GM12878 (cell line): ENCODE measurements around the gene KISS1. TPM values are rescaled to one million over a fixed set of nuclear protein-coding genes. Genes with fewer than 3 reads are reported as not detected.

Experiments
- ATAC-seq: fragments of 200-7000 bp; cut with Tn5 transposase; 3 replicates; pipeline ENCODE4 v1.9.1; 2020; ENCODE audit warnings: mild to moderate bottlenecking, moderate library complexity
- BruUV-seq: library from RNA; stranded (reverse); fragments of 400-500 nt; replicated peaks from 2 replicates; lab custom pipeline; 2021; lab: Mats Ljungman, UMichigan
- CTCF ChIA-PET: fragments of 300-600 bp; sonication (Branson Sonifier 250); formaldehyde crosslinking; extraction: SDS; loops from one replicate; lab custom pipeline; 2021; ENCODE audit warnings: inconsistent platforms; lab: Yijun Ruan, JAX
- POLR2A ChIA-PET: fragments of 350-600 bp; formaldehyde crosslinking; extraction: SDS; loops from one replicate; lab custom pipeline; 2021; ENCODE audit warnings: inconsistent platforms; lab: Charles Lee
- RAD21 ChIA-PET: fragments of 300-600 bp; sonication (Branson Sonifier 250); formaldehyde crosslinking; loops from one replicate; lab custom pipeline; 2023; ENCODE audit warnings: antibody characterized with exemption; ENCODE audit not compliant: unreplicated experiment; lab: Charles Lee
- SMC1A ChIA-PET: fragments of 300-600 bp; sonication (Branson Sonifier 250); formaldehyde crosslinking; loops from one replicate; lab custom pipeline; 2023; ENCODE audit not compliant: unreplicated experiment, uncharacterized antibody; lab: Charles Lee
- DNase-seq: peaks from one replicate; pipeline ENCODE4 v3.0.0-alpha.2; 2011; ENCODE audit warnings: low read depth, low spot score
- FAIRE-seq: peaks from 3 replicates; lab custom pipeline; 2011; peaks lifted over from hg19 to GRCh38; lab: Jason Lieb, UNC
- H2AFZ ChIP-seq: 2 replicates; pipeline ENCODE4 v1.6.0; 2011; ENCODE audit warnings: low read depth, low read length, control low read depth; ENCODE audit not compliant: control insufficient read depth
- H3K27ac ChIP-seq: 2 replicates; pipeline ENCODE4 v1.5.1; 2011; ENCODE audit warnings: control low read depth; ENCODE audit not compliant: control insufficient read depth, insufficient read depth
- H3K27me3 ChIP-seq, 2 experiments: replicated peaks in 1 of 2; 2 replicates each; pipeline versions ENCODE4 v1.6.0 to v1.6.1; 2011; ENCODE audit warnings: low read length in 1 of 2; ENCODE audit not compliant: control insufficient read depth in 2 of 2, insufficient read depth in 2 of 2
- H3K36me3 ChIP-seq, 2 experiments: 2 replicates each; pipeline ENCODE4 v1.5.1; 2011; ENCODE audit warnings: low read length in 1 of 2; ENCODE audit not compliant: control insufficient read depth in 2 of 2, insufficient read depth in 2 of 2
- H3K4me1 ChIP-seq: 2 replicates; pipeline ENCODE4 v1.6.1; 2011; ENCODE audit warnings: mild to moderate bottlenecking, low read length, moderate library complexity, mixed read lengths; ENCODE audit not compliant: control insufficient read depth, insufficient read depth
- H3K4me2 ChIP-seq: 2 replicates; pipeline ENCODE4 v1.6.0; 2011; ENCODE audit warnings: control low read depth; ENCODE audit not compliant: control insufficient read depth, insufficient read depth
- H3K4me3 ChIP-seq: fragments of 200-600 bp; sonication (generic); 2 replicates; pipeline ENCODE4 v1.5.1; 2016
- H3K79me2 ChIP-seq: 2 replicates; pipeline ENCODE4 v1.6.0; 2011; ENCODE audit warnings: low read length; ENCODE audit not compliant: control insufficient read depth, insufficient read depth
- H3K9ac ChIP-seq: 2 replicates; pipeline ENCODE4 v1.8.0; 2011; ENCODE audit warnings: low read length, control low read depth, mixed read lengths; ENCODE audit not compliant: control insufficient read depth, insufficient read depth
- H3K9me3 ChIP-seq: replicated peaks from 3 replicates; pipeline ENCODE4 v1.5.1; 2011; ENCODE audit warnings: mild to moderate bottlenecking, low read length; ENCODE audit not compliant: control insufficient read depth, insufficient read depth
- H4K20me1 ChIP-seq: 2 replicates; pipeline ENCODE4 v1.6.0; 2011; ENCODE audit not compliant: control insufficient read depth, insufficient read depth
- CBFB ChIP-seq: IDR thresholded peaks from 2 replicates; pipeline ENCODE4 v1.6.1; 2016; ENCODE audit warnings: antibody characterized with exemption, low read depth
- CBX3 ChIP-seq: fragments of 200-600 bp; sonication (generic); IDR thresholded peaks from 2 replicates; pipeline ENCODE4 v1.6.1; 2016; ENCODE audit warnings: low read depth, borderline replicate concordance
- EED ChIP-seq: sonication (generic); IDR thresholded peaks from 2 replicates; pipeline ENCODE4 v1.6.1; 2016; ENCODE audit warnings: antibody characterized with exemption, low read depth
- GATAD2B ChIP-seq: fragments of 450-650 bp; conservative IDR thresholded peaks from 2 replicates; pipeline ENCODE4 v1.6.1; 2017; ENCODE audit warnings: low read depth, mild to moderate bottlenecking, moderate library complexity
- HCFC1 ChIP-seq: fragments of 150-350 bp; IDR thresholded peaks from 2 replicates; pipeline ENCODE4 v1.6.1; 2014; ENCODE audit warnings: low read length
- JUNB ChIP-seq: IDR thresholded peaks from 2 replicates; pipeline ENCODE4 v1.6.1; 2016; ENCODE audit warnings: antibody characterized with exemption, mild to moderate bottlenecking
- JUND ChIP-seq: IDR thresholded peaks from 2 replicates; pipeline ENCODE4 v1.6.1; 2012; ENCODE audit warnings: low read depth, mild to moderate bottlenecking, low read length, improper control_type of control experiment, moderate library complexity
- NFIC ChIP-seq: IDR thresholded peaks from 2 replicates; pipeline ENCODE4 v1.6.1; 2012; ENCODE audit warnings: low read depth, mild to moderate bottlenecking, inconsistent platforms, low read length, moderate library complexity
- PAX8 ChIP-seq: fragments of 450-650 bp; IDR thresholded peaks from 2 replicates; pipeline ENCODE4 v1.6.1; 2017; ENCODE audit warnings: mild to moderate bottlenecking, moderate library complexity
- POLR2A ChIP-seq: IDR thresholded peaks from 2 replicates; pipeline ENCODE4 v1.6.1; 2011; ENCODE audit warnings: low read depth, mild to moderate bottlenecking, low read length
- RAD51 ChIP-seq: fragments of 450-650 bp; IDR thresholded peaks from 2 replicates; pipeline ENCODE4 v1.6.1; 2016; ENCODE audit warnings: moderate library complexity, mild to moderate bottlenecking, inconsistent platforms
- SMAD5 ChIP-seq: IDR thresholded peaks from 2 replicates; pipeline ENCODE4 v1.6.1; 2016; ENCODE audit warnings: antibody characterized with exemption, low read depth
- ZZZ3 ChIP-seq: IDR thresholded peaks from 2 replicates; pipeline ENCODE4 v1.6.1; 2011; ENCODE audit warnings: low read depth; ENCODE audit not compliant: control insufficient read depth, insufficient read length
- WGBS: methylation state at CpG from one replicate; pipeline ENCODE4 v1.1.6; 2016; ENCODE audit warnings: low lambda C conversion rate; ENCODE audit not compliant: insufficient replicate concordance, insufficient coverage; ENCODE audit errors: missing lambda C conversion rate; 5-methylcytosine and 5-hydroxymethylcytosine counted together
- in situ Hi-C: fragments of 300-500 bp; cut with MboI; formaldehyde crosslinking; loops from 9 replicates; pipeline ENCODE4 v1.14.3; 2018; ENCODE audit warnings: mixed read lengths
- intact Hi-C: fragments of 100-400 bp; cut with micrococcal nuclease; formaldehyde crosslinking; loops from one replicate; pipeline ENCODE4 v1.14.2; 2022; ENCODE audit not compliant: unreplicated experiment
- polyA plus RNA-seq, 11 experiments: library from polyadenylated mRNA; depleted of rRNA in 4 of 11; unstranded in 6 of 11; stranded (reverse) in 5 of 11; fragments of >200 nt; fragmentation: Nextera tagmentation in 4 of 11; fragmentation: Illumina TruSeq in 1 of 11; extraction: Ambion mirVana in 4 of 11; extraction: Trizol in 1 of 11; gene quantifications; 1 replicate in 1 of 11; 2 replicates in 10 of 11; pipeline versions ENCODE4 v1.2.1 to v1.2.3, GENCODE V29; 2011 to 2016; ENCODE audit warnings: inconsistent platforms in 2 of 11, missing spikeins in 2 of 11, low read depth in 1 of 11
- total RNA-seq, 4 experiments: library from RNA; depleted of rRNA in 3 of 4; stranded (reverse); fragments of >200 nt in 3 of 4; fragmentation: Illumina TruSeq in 1 of 4; extraction: Trizol in 1 of 4; gene quantifications; 2 replicates each; pipeline versions ENCODE4 v1.2.1 to v1.2.3, GENCODE V29; 2013 to 2021
- TF ChIP-seq, protein P1 (sequence below): fragments of 450-650 bp; IDR thresholded peaks from 2 replicates; pipeline ENCODE4 v1.6.1; 2016; ENCODE audit warnings: mild to moderate bottlenecking
- TF ChIP-seq, protein P2 (sequence below): fragments of 450-650 bp; IDR thresholded peaks from 2 replicates; pipeline ENCODE4 v1.6.1; 2017; ENCODE audit warnings: mild to moderate bottlenecking, low read depth, inconsistent platforms; ENCODE audit not compliant: poor library complexity, severe bottlenecking

KISS1 gene
- total and polyA plus RNA-seq, 10 of the 15 experiments (the other 5 are each of a cell fraction or from before 2014, with no cell fraction given), result not detected

DNA sequence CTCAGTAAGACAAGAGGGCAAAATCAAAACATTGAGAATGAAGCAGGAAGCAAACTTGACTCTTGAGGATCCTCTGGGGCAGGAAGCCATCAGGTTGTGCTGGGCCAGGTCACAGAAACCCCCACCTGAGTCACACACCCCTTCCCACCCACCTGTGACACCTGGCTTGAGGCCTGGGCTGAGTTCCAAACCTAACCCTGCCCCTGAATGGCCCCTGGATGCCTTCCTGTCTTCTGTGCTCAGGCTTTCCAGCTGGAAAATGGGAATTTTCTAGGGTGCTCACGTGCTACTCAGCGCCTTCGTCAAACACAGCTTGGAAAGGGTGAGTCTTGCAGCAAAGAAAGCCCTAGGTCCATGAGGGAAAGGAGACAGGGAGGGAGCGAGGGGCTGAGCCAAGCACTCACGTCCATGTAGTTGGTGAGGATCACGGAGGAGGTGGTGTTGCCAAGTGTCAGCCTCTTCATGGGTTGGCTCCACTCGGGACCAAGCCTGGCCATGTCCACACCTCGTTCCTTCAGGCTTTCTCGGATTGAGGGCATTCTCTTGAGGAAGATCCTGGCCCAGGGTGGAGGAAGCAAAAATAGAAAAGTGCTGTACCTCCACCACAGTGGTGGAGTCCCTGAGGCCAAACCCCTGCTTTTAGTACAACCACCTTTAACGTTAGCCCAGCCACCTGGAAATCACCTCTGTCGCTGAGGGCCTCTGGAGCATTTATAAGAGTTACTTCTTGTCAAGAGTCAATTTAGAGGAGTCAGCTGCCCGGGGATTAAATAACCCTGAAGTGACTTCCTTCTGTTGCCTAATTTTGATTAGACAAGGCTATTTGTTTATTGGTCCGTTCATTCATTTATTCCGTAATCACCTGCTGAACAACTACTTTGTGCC lies 34.4 kb downstream of the KISS1 start:
- DNase-seq (no peak), ATAC-seq (no peak; the same call in 2 of the 3 replicates)
- Histone ChIP-seq H3K27me3 (no peaks in the 10 kb centered on the region; a peak in 1 of 4 replicates), H3K36me3 (no peaks in the 10 kb centered on the region), H3K9me3 (no peaks in the 10 kb centered on the region), H3K4me3 (no peak overlapping the region), H3K79me2 (no peaks in the 10 kb centered on the region), H3K9ac (no peak overlapping the region), H3K4me1 (no peaks in the 10 kb centered on the region), H3K27ac (no peak overlapping the region), H4K20me1 (no peaks in the 10 kb centered on the region), H2AFZ (no peak overlapping the region)
- no TSS peak for BruUV-seq
- SMC1A ChIA-PET, result interaction anchor here (0.6 to 9.1 kb wide), 9 partner anchors 16 to 236 kb away, joined by 3 to 97 read pairs (median 7); partner anchors contain the start of gene PLEKHA6
- in situ Hi-C loops (loop anchor here (10.0 kb wide), 1 partner anchor 343 kb away; no protein-coding TSS in a partner anchor), intact Hi-C loops (loop anchor here (1.0 to 10.0 kb wide), 5 partner anchors 45 to 343 kb away; partner anchors contain the start of gene SNRPE)
- WGBS, result 24% methylated on average over 14 of the region's 14 CpGs
- RAD21 ChIA-PET, result interaction anchor here (0.6 to 5.9 kb wide), 9 partner anchors 31 to 269 kb away, joined by 3 to 72 read pairs (median 5); partner anchors contain the start of gene PLEKHA6
- POLR2A ChIA-PET, result no interaction called here
- CTCF ChIA-PET, result interaction anchor here (0.6 to 9.3 kb wide), 20 partner anchors 10 to 645 kb away, joined by 3 to 195 read pairs (median 5); partner anchors contain the start of gene PLEKHA6
- TF ChIP-seq HCFC1, result no peak
- TF ChIP-seq POLR2A, result no peak
- TF ChIP-seq, protein P1, sequence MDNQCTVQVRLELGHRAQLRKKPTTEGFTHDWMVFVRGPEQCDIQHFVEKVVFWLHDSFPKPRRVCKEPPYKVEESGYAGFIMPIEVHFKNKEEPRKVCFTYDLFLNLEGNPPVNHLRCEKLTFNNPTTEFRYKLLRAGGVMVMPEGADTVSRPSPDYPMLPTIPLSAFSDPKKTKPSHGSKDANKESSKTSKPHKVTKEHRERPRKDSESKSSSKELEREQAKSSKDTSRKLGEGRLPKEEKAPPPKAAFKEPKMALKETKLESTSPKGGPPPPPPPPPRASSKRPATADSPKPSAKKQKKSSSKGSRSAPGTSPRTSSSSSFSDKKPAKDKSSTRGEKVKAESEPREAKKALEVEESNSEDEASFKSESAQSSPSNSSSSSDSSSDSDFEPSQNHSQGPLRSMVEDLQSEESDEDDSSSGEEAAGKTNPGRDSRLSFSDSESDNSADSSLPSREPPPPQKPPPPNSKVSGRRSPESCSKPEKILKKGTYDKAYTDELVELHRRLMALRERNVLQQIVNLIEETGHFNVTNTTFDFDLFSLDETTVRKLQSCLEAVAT, result no peak
- TF ChIP-seq ZZZ3, result no peak
- TF ChIP-seq JUNB, result no peak
- TF ChIP-seq GATAD2B, result no peak
- no peak for TF ChIP-seq RAD51
- TF ChIP-seq EED, result no peak
- no peak for TF ChIP-seq NFIC
- TF ChIP-seq PAX8, result no peak
- no peak for TF ChIP-seq CBX3
- TF ChIP-seq SMAD5, result no peak
- TF ChIP-seq, protein P2, sequence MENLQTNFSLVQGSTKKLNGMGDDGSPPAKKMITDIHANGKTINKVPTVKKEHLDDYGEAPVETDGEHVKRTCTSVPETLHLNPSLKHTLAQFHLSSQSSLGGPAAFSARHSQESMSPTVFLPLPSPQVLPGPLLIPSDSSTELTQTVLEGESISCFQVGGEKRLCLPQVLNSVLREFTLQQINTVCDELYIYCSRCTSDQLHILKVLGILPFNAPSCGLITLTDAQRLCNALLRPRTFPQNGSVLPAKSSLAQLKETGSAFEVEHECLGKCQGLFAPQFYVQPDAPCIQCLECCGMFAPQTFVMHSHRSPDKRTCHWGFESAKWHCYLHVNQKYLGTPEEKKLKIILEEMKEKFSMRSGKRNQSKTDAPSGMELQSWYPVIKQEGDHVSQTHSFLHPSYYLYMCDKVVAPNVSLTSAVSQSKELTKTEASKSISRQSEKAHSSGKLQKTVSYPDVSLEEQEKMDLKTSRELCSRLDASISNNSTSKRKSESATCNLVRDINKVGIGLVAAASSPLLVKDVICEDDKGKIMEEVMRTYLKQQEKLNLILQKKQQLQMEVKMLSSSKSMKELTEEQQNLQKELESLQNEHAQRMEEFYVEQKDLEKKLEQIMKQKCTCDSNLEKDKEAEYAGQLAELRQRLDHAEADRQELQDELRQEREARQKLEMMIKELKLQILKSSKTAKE, result no peak
- TF ChIP-seq CBFB, result no peak
- TF ChIP-seq JUND, result no peak
- TF ChIP-seq, all 136 proteins: peak for 0
- no peak overlapping the region for H3K4me2 ChIP-seq
- FAIRE-seq, result no peak
